Measurements from ENCODE around the gene SH2D1A.

Gene SH2D1A

GRCh38 chrX:124421898-124422655 lies 75.7 kb downstream of the SH2D1A start:
- DNase-seq (no peak), ATAC-seq (replicated peaks) (no peak)
- no peak overlapping the region for H3K4me3 Mint-ChIP-seq
- H3K4me1 Mint-ChIP-seq: no peaks in the 10 kb centered on the region
- H3K36me3 Mint-ChIP-seq: no peaks in the 10 kb centered on the region
- H3K27me3 Mint-ChIP-seq: no peaks in the 10 kb centered on the region
- peaks cover 4% of the 10 kb centered on the region in 2 donors for H3K9me3 Mint-ChIP-seq
- no peak overlapping the region for H3K27ac Mint-ChIP-seq

Data from stimulated activated naive B cell treated with anti-CD40 and anti-IgM and Interleukin-4, amounts not matched to agents 10 μg/mL and 1 μg/mL and 100 μg/mL, for 72 hours (primary cell).